Measurements from ENCODE around the gene RBM22. TPM values are rescaled to one million over a fixed set of nuclear protein-coding genes. Genes with fewer than 3 reads are reported as not detected.

Gene RBM22
- total RNA-seq, 1 donor from 2014 or later = 54.5 TPM

GRCh38 chr5:150650021-150651006 lies 50.5 kb downstream of the RBM22 start:
- no peaks in the 10 kb centered on the region for H3K9me3 Mint-ChIP-seq (ENCODE audit: unreplicated experiment)
- H3K36me3 Mint-ChIP-seq (ENCODE audit: low read depth, unreplicated experiment) = peaks cover 18% of the 10 kb centered on the region
- no peak for TF ChIP-seq CTCF (IDR thresholded peaks at IDR 0.05; ENCODE audit: unreplicated experiment)
- H3K4me3 Mint-ChIP-seq (ENCODE audit: unreplicated experiment) = no peak overlapping the region
- H3K27me3 Mint-ChIP-seq (ENCODE audit: unreplicated experiment) = peaks cover 11% of the 10 kb centered on the region
- H3K27ac Mint-ChIP-seq (ENCODE audit: unreplicated experiment) = no peak overlapping the region
- peaks cover 17% of the 10 kb centered on the region for H3K4me1 Mint-ChIP-seq (ENCODE audit: unreplicated experiment)
- no peak for DNase-seq (ENCODE audit: low spot score)

- peaks cover 18% of the 10 kb centered on the region for H3K36me3 Mint-ChIP-seq (ENCODE audit: low read depth, unreplicated experiment)
- H3K27ac Mint-ChIP-seq (ENCODE audit: unreplicated experiment) = no peak overlapping the region
- no peak for TF ChIP-seq CTCF (IDR thresholded peaks at IDR 0.05; ENCODE audit: unreplicated experiment)
- H3K9me3 Mint-ChIP-seq (ENCODE audit: unreplicated experiment) = no peaks in the 10 kb centered on the region
- peaks cover 11% of the 10 kb centered on the region for H3K27me3 Mint-ChIP-seq (ENCODE audit: unreplicated experiment)
- peaks cover 17% of the 10 kb centered on the region for H3K4me1 Mint-ChIP-seq (ENCODE audit: unreplicated experiment)
- no peak for DNase-seq (ENCODE audit: low spot score)
- H3K4me3 Mint-ChIP-seq (ENCODE audit: unreplicated experiment) = no peak overlapping the region
Observed at GRCh38 chr5:150649108-150650020, 51.5 kb downstream of the RBM22 start.

- Mint-ChIP-seq H3K4me3 (ENCODE audit: unreplicated experiment) (no peak overlapping the region), H3K9me3 (ENCODE audit: unreplicated experiment) (no peaks in the 10 kb centered on the region), H3K27ac (ENCODE audit: unreplicated experiment) (no peak overlapping the region), H3K36me3 (ENCODE audit: low read depth, unreplicated experiment) (peaks cover 18% of the 10 kb centered on the region), H3K4me1 (ENCODE audit: unreplicated experiment) (peaks cover 14% of the 10 kb centered on the region), H3K27me3 (ENCODE audit: unreplicated experiment) (peaks cover 11% of the 10 kb centered on the region)
- no peak for DNase-seq (ENCODE audit: low spot score)
- TF ChIP-seq CTCF (IDR thresholded peaks at IDR 0.05; ENCODE audit: unreplicated experiment) = no peak
Observed at GRCh38 chr5:150648294-150649107, 52.4 kb downstream of the RBM22 start.

GRCh38 chr5:150647275-150648251 lies 53.3 kb downstream of the RBM22 start:
- no peak for DNase-seq (ENCODE audit: low spot score)
- peaks cover 9% of the 10 kb centered on the region for H3K4me1 Mint-ChIP-seq (ENCODE audit: unreplicated experiment)
- no peak for TF ChIP-seq CTCF (IDR thresholded peaks at IDR 0.05; ENCODE audit: unreplicated experiment)
- H3K27ac Mint-ChIP-seq (ENCODE audit: unreplicated experiment) = peak overlapping the region; percentile 39
- peak overlapping the region; percentile 72 for H3K4me3 Mint-ChIP-seq (ENCODE audit: unreplicated experiment)
- H3K9me3 Mint-ChIP-seq (ENCODE audit: unreplicated experiment) = no peaks in the 10 kb centered on the region
- H3K36me3 Mint-ChIP-seq (ENCODE audit: low read depth, unreplicated experiment) = peaks cover 18% of the 10 kb centered on the region
- H3K27me3 Mint-ChIP-seq (ENCODE audit: unreplicated experiment) = peaks cover 8% of the 10 kb centered on the region

Measured in endothelial cell (in vitro differentiated cells).